NCI-H1436 treated with DMSO at 0.1 percent for 48 hours (cell line): ENCODE data around the gene VEZT.
"Not testable (repeated sequence)": the region's sequence is repeated elsewhere in the genome, so short reads cannot be mapped to it uniquely, and the experiment has no call there.

Experiments
- DNase-seq: peaks from one replicate; lab custom pipeline; 2025; lab: John Stamatoyannopoulos, UW

VEZT gene

DNA sequence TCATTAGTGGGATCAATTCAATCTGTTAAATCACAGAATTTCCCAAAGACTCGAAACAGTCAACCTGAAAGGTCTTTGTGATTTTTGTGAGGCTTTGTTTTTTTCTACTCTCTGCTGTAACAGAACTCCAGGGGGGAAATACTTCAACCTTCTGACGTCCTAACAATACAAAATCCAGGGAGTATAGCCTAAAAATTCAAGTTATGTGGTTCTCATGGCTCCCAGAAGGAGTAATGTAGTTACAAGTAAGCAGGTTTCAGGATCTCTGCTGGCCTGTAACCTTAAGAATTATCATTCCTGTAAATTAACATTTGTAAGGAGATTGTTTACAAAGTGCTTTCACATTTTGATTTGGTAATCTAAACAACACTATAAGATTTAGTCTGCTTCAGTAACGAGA, 39.9 kb downstream of the VEZT start:
- DNase-seq = no peak

GRCh38 chr12:95258151-95258550, 40.5 kb downstream of the VEZT start:
- DNase-seq = no peak

DNA sequence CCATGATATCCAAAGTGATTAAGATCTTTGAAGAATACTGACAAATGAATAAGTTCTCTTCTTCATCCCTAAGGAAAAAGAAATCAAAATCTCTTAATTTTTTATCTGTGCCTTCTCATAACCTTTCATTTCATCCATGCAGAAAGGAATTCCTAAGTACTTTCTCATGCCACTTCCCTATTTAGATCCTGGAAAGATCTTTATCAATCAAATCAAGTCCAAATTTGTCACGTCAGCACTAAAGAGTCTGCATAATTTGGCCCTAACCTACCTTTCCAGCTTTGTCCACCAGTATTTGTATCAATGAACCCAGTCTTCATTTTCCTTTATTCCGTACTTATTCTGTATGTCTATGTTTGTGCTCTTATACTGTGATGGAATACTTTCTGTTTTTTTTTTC, 41.2 kb downstream of the VEZT start:
- DNase-seq = no peak

- no peak for DNase-seq
These were observed 41.8 kb downstream of the VEZT start for GRCh38 chr12:95259368-95259767.

DNA sequence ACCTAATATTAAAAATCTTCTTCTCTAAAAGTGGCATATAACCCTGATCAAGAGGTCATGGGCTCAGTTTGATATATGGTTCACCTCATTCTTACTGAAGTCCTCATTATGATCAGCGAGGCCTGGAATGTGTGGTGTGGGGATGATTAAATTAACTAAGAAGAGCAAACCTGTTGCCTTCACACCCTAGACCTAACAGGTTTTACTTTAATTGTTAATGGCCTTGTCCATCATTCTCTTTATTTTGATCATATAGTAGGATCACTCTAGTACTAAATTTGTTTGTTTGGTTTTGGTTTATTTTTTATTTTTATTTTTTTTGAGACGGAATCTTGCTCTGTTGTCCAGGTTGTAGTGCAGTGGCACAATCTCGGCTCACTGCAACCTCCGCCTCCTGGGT, 43.5 kb downstream of the VEZT start:
- no peak for DNase-seq

- no peak for DNase-seq
These were observed 45.2 kb downstream of the VEZT start for GRCh38 chr12:95262808-95263207.

DNA sequence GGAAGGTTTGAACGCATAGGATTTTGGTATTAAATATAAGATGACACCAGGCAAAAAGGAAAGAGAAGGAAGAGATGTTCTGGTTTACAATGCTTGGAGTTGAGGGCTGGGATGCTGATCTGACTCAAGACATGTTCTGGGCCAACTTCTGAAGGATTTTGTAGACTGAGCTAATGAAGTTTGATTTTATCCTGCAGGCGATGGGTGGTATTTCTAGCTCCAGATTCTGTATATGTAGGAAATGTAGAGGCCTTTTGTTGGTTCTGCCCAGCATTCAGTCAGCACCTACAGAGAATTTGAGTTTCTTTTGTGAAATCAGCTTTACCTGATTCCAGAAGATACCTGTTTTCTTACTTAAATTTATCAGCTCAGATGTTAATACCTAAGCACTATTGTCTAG, 48.2 kb downstream of the VEZT start:
- DNase-seq = no peak

GRCh38 chr12:95266254-95266653, 48.6 kb downstream of the VEZT start:
- no peak for DNase-seq

GRCh38 chr12:95269892-95270291, 52.3 kb downstream of the VEZT start:
- DNase-seq = no peak

DNA sequence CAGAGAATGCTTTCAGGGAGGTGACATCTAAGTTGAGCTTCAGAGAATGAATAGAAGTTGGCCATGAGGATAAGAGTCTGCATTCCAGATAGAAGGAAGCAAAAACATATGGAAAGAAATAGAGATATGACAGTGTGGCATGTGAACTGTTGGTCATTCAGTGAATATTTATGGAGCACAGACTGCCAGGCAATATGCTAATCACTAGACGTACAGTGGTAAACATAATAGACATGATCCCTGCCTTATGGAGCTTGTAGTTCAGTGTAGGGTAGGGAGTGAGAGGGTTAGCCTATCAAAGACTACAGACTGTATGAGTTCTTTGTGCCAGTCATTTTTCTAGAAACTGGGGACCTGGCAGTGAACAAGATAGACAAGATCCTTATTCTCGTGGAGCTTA, 53.9 kb downstream of the VEZT start:
- no peak for DNase-seq

GRCh38 chr12:95277139-95277538, 59.5 kb downstream of the VEZT start:
- DNase-seq = no peak

GRCh38 chr12:95279856-95280255, 62.2 kb downstream of the VEZT start:
- no peak for DNase-seq

GRCh38 chr12:95282266-95282665, 64.7 kb downstream of the VEZT start:
- DNase-seq = no peak

- no peak for DNase-seq
These were observed 65.8 kb downstream of the VEZT start for GRCh38 chr12:95283371-95283770.

DNA sequence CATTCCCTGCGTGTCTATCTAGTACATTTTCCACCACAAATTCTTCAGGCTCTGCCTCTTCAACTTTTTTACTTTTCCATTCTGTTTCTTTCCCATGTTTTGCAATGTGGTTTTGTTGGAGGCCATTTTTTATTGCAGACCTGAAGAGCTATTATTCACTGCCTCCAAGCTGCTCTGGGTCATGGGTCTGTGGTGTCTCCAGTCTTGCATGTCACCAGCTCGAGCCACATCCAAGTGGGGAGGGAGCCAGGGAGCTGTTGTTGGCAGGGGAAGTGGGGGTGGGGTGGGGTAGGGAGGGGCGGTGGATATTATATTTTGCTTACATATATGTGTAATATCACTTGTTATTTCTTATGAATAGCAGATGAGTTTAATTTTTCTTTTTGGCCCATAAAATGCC, 69.1 kb downstream of the VEZT start:
- DNase-seq = no peak

DNA sequence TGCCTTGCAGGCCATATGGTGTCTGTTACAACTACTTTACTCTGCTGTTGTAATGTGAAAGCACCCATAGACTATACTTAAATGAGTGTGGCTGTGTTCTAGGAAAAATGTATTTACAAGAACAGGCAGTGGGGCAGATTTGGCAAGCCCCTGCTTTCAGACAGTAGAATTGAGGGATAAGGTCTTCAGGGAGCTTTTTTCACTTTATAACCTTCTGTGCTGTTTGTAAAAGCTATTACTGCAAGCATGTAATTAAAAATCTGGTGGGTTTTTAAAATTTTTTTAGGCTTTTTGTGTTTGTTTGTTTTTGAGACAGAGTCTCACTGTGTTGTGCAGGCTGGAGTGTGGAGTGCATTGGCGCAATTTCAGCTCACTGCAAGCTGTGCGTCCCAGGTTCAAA, 73.9 kb downstream of the VEZT start:
- DNase-seq = no peak

DNA sequence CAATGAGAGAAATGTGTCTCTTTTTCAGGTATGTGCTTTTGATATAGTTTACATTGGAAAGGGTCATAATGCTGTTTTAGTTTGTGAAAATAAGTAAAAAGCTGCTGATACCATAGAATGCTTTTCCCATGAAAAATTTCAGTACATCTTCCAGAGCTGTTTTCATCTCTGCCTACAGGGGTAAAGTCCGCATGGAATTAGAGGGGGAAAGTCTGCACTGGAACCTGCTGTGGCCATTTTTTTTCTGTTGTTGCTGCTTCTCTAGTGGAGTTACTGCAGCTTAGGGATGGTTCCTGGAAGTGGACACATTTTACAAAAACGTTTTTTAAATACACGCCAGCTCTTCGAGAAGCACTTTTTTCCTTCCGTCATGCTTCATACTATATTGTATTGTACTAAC, 81.3 kb downstream of the VEZT start:
- no peak for DNase-seq

DNA sequence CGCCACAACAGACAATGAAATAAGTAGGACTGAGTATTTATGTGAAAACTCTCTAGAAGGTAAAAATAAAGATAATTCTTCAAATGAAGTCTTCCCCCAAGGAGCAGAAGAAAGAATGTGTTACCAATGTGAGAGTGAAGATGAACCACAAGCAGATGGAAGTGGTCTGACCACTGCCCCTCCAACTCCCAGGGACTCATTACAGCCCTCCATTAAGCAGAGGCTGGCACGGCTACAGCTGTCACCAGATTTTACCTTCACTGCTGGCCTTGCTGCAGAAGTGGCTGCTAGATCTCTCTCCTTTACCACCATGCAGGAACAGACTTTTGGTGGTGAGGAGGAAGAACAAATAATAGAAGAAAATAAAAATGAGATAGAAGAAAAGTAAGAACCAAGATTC, 82.7 kb downstream of the VEZT start:
- DNase-seq = no peak

DNA sequence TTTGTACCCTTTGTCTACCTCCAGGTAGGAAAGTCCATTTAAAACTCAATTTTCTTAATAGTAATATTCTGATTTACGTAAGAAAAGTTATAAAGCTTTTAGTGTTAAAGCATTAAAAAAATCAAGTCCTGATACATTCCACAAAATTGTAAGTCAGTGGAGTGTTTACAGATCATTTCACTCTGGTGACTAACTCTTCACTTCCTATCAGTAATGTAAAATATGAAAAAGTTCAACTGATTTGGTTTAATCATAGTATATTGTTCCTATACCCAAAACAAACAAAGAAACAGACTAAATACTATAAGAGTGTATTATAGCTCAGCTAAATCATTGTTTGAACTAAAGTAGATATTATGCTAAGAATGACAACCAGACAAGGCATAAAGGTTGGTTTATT, 85.9 kb downstream of the VEZT start:
- no peak for DNase-seq

- DNase-seq = no peak
These were observed 87.1 kb downstream of the VEZT start for GRCh38 chr12:95304673-95305198.

- no peak for DNase-seq
These were observed 95.0 kb downstream of the VEZT start for GRCh38 chr12:95312656-95313055.

DNA sequence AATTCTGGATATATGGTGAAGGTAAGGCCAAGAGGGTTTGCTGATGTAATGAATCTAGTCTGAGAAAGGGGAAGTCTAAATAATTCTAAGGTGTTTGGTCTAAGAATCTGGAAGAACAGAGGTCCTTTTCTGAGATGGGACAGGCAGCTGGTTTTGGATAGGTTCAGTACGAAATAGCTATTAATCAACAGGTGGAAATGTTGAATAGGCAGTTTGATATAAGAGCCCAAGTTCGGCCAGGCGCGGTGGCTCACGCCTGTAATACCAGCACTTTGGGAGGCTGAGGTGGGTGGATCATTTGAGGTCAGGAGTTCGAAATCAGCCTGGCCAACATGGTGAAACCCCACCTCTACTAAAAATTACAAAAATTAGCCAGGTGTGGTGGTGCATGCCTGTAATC, 97.1 kb downstream of the VEZT start:
- DNase-seq = not testable (repeated sequence)

- no peak for DNase-seq
These were observed 99.2 kb downstream of the VEZT start for GRCh38 chr12:95316798-95317197.

- DNase-seq = no peak
These were observed 100.5 kb downstream of the VEZT start for GRCh38 chr12:95318071-95318545.
